SK-N-SH (cell line): ENCODE results near the gene ZNF816. TPM values are rescaled to one million over a fixed set of nuclear protein-coding genes. Genes with fewer than 3 reads are reported as not detected.

Experiments used
- CTCF ChIA-PET: fragments of 300-600, 350-600 bp; formaldehyde crosslinking; extraction: SDS; loops from one replicate; lab custom pipeline; 2021; lab: Yijun Ruan, JAX
- POLR2A ChIA-PET: fragments of 350-600 bp; sonication (Branson Sonifier 250); formaldehyde crosslinking; extraction: SDS; loops from one replicate; lab custom pipeline; 2020; ENCODE audit warnings: antibody characterized with exemption, inconsistent platforms; lab: Yijun Ruan, JAX
- DNase-seq: peaks from one replicate; pipeline ENCODE4 v3.0.0; 2012
- H2AFZ ChIP-seq: fragments of 200-600 bp; sonication (generic); 2 replicates; pipeline ENCODE4 v1.8.1; 2016; ENCODE audit warnings: antibody characterized with exemption, mild to moderate bottlenecking, low read depth
- H3F3A ChIP-seq: fragments of 200-600 bp; sonication (generic); replicated peaks from 2 replicates; pipeline ENCODE3; 2016; ENCODE audit warnings: antibody characterized with exemption, mild to moderate bottlenecking; ENCODE audit not compliant: insufficient read depth
- H3K27ac ChIP-seq, 2 experiments: fragments of 200-500 bp in 1 of 2; fragments of 200-600 bp in 1 of 2; sonication (Bioruptor generic) in 1 of 2; sonication (generic), shearing (Covaris generic) in 1 of 2; 2 replicates each; pipeline versions ENCODE4 v1.5.1 to v1.6.1; 2014 to 2016; ENCODE audit warnings: low read depth in 2 of 2, inconsistent platforms in 1 of 2, low read length in 1 of 2, mild to moderate bottlenecking in 1 of 2, mixed read lengths in 1 of 2
- H3K27me3 ChIP-seq: fragments of 200-600 bp; sonication (generic), shearing (Covaris generic); 2 replicates; pipeline ENCODE4 v1.6.1; 2016; ENCODE audit warnings: mixed run types; ENCODE audit not compliant: insufficient read depth
- H3K36me3 ChIP-seq, 2 experiments: fragments of 200-500 bp in 1 of 2; fragments of 200-600 bp in 1 of 2; sonication (Bioruptor generic) in 1 of 2; sonication (generic) in 1 of 2; replicated peaks in 1 of 2; 2 replicates each; pipeline versions ENCODE3 to v1.5.1; 2014 to 2016; ENCODE audit warnings: low read length in 1 of 2, mild to moderate bottlenecking in 1 of 2; ENCODE audit not compliant: insufficient read depth in 2 of 2, control insufficient read depth in 1 of 2
- H3K4me1 ChIP-seq, 2 experiments: fragments of 200-500 bp in 1 of 2; fragments of 200-600 bp in 1 of 2; sonication (Bioruptor generic) in 1 of 2; sonication (generic), shearing (Covaris generic) in 1 of 2; 2 replicates each; pipeline versions ENCODE4 v1.5.1 to v1.6.1; 2014 to 2016; ENCODE audit warnings: low read depth in 1 of 2, low read length in 1 of 2, mixed run types in 1 of 2; ENCODE audit not compliant: insufficient read depth in 2 of 2, control insufficient read depth in 1 of 2
- H3K4me2 ChIP-seq: fragments of 200-600 bp; sonication (generic), shearing (Covaris generic); 2 replicates; pipeline ENCODE4 v1.6.1; 2017; ENCODE audit warnings: mixed run types
- H3K4me3 ChIP-seq, 2 experiments: fragments of 200-500 bp in 1 of 2; fragments of 200-600 bp in 1 of 2; sonication (Bioruptor generic) in 1 of 2; sonication (generic), shearing (Covaris generic) in 1 of 2; 2 replicates each; pipeline versions ENCODE4 v1.5.1 to v1.8.1; 2014 to 2016; ENCODE audit warnings: low read depth in 2 of 2, inconsistent platforms in 1 of 2, low read length in 1 of 2, mild to moderate bottlenecking in 1 of 2, mixed read lengths in 1 of 2, moderate library complexity in 1 of 2
- H3K79me2 ChIP-seq: fragments of 200-600 bp; sonication (generic); 2 replicates; pipeline ENCODE4 v1.8.1; 2017; ENCODE audit warnings: mild to moderate bottlenecking; ENCODE audit not compliant: insufficient read depth
- H3K9ac ChIP-seq: fragments of 200-600 bp; sonication (generic); 2 replicates; pipeline ENCODE4 v1.6.1; 2017; ENCODE audit warnings: mixed run types
- H3K9me2 ChIP-seq: fragments of 200-600 bp; sonication (generic); 2 replicates; pipeline ENCODE4 v1.6.1; 2017; ENCODE audit warnings: mixed run types
- H3K9me3 ChIP-seq: fragments of 200-600 bp; sonication (generic); 2 replicates; pipeline ENCODE4 v1.6.1; 2017; ENCODE audit warnings: mixed run types, mild to moderate bottlenecking, moderate library complexity
- H4K20me1 ChIP-seq: fragments of 200-600 bp; sonication (generic); 2 replicates; pipeline ENCODE4 v1.6.1; 2017; ENCODE audit warnings: mild to moderate bottlenecking, mixed run types; ENCODE audit not compliant: insufficient read depth
- CHD2 ChIP-seq: fragments of 150-350 bp; IDR thresholded peaks from 2 replicates; pipeline ENCODE4 v1.6.1; 2018; ENCODE audit warnings: low read length; ENCODE audit not compliant: partially characterized antibody
- JUND ChIP-seq: IDR thresholded peaks from 2 replicates; pipeline ENCODE4 v1.4.0; 2012
- NFIC ChIP-seq: IDR thresholded peaks from 2 replicates; pipeline ENCODE4 v1.4.0; 2012; ENCODE audit warnings: borderline replicate concordance
- NRF1 ChIP-seq: IDR thresholded peaks from 2 replicates; pipeline ENCODE4 v1.6.1; 2012; ENCODE audit warnings: low read depth, mild to moderate bottlenecking, low read length
- PBX3 ChIP-seq: IDR thresholded peaks from 2 replicates; pipeline ENCODE4; 2012
- RFX5 ChIP-seq: IDR thresholded peaks from 2 replicates; pipeline ENCODE4 v1.6.1; 2012; ENCODE audit warnings: mild to moderate bottlenecking, improper control_type of control experiment, low read length
- SIN3A ChIP-seq: IDR thresholded peaks from 2 replicates; pipeline ENCODE4 v1.6.1; 2012; ENCODE audit warnings: low read depth, mild to moderate bottlenecking, low read length, moderate library complexity, borderline replicate concordance
- WGBS: methylation state at CpG from one replicate; pipeline ENCODE4 v1.1.6; 2017; ENCODE audit warnings: low lambda C conversion rate; 5-methylcytosine and 5-hydroxymethylcytosine counted together
- polyA plus RNA-seq, 3 experiments: library from polyadenylated mRNA; depleted of rRNA; stranded (reverse); fragments of >200 nt; gene quantifications; 2 replicates each; pipeline ENCODE4 v1.2.3, GENCODE V29; 2012
- TF ChIP-seq, protein P1 (sequence below): IDR thresholded peaks from 2 replicates; pipeline ENCODE4 v1.4.0; 2012; ENCODE audit warnings: low read depth, borderline replicate concordance
- TF ChIP-seq, protein P2 (sequence below): IDR thresholded peaks from 2 replicates; pipeline ENCODE4 v1.4.0; 2012; ENCODE audit warnings: low read depth

The ZNF816 gene
- polyA plus RNA-seq, 1 of the 3 experiments (the other 2 are of a cell fraction) = 1.8 TPM

- Histone ChIP-seq H3K27me3 (no peaks in the 10 kb centered on the region), H3K4me2 (no peak overlapping the region), H3K9ac (no peak overlapping the region), H2AFZ (no peak overlapping the region), H4K20me1 (no peaks in the 10 kb centered on the region), H3K4me3 (no peak overlapping the region), H3K79me2 (peaks cover 6% of the 10 kb centered on the region; the same call in 1 of the 2 replicates), H3K4me1 (no peaks in the 10 kb centered on the region; a peak in 1 of 4 replicates), H3K9me2 (no peaks in the 10 kb centered on the region), H3K27ac (no peak overlapping the region), H3K9me3 (no peaks in the 10 kb centered on the region), H3K36me3 (peaks cover 0 to 15% of the 10 kb centered on the region in 2 experiments), H3F3A (peaks cover 4% of the 10 kb centered on the region)
- TF ChIP-seq, protein P1, sequence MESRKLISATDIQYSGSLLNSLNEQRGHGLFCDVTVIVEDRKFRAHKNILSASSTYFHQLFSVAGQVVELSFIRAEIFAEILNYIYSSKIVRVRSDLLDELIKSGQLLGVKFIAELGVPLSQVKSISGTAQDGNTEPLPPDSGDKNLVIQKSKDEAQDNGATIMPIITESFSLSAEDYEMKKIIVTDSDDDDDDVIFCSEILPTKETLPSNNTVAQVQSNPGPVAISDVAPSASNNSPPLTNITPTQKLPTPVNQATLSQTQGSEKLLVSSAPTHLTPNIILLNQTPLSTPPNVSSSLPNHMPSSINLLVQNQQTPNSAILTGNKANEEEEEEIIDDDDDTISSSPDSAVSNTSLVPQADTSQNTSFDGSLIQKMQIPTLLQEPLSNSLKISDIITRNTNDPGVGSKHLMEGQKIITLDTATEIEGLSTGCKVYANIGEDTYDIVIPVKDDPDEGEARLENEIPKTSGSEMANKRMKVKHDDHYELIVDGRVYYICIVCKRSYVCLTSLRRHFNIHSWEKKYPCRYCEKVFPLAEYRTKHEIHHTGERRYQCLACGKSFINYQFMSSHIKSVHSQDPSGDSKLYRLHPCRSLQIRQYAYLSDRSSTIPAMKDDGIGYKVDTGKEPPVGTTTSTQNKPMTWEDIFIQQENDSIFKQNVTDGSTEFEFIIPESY = no peak
- TF ChIP-seq JUND = no peak
- TF ChIP-seq RFX5 = no peak
- TF ChIP-seq SIN3A = no peak
- ChIA-PET POLR2A (no interaction called here), CTCF (no interaction called here)
- 77% methylated on average over 5 of the region's 5 CpGs for WGBS
- DNase-seq = no peak
Measured at GRCh38 chr19:52938761-52939160, 23.9 kb downstream of the ZNF816 start.

DNA sequence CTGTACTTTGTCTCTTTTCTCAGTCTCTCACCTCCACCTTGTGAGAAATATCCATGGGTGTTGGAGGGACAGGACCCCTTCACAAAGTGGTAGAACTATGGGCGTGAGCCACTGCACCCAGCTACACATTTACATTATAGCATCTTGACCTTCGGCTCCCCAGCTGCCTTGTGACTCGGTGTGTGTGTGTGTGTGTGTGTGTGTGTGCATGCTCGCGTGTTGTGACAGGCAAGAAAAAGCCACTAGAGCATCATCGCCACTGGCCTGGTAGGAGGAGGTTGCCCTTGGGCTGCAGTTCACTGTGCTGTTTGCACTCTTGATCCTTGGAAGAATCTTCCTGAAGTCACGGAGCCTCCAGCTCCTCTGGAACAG, 25.7 kb downstream of the ZNF816 start:
- DNase-seq = no peak
- Histone ChIP-seq H3K4me1 (no peaks in the 10 kb centered on the region; a peak in 1 of 4 replicates), H3K9me2 (no peaks in the 10 kb centered on the region), H3K9me3 (no peaks in the 10 kb centered on the region), H3K4me2 (no peak overlapping the region), H3K9ac (no peak overlapping the region), H3K79me2 (peaks cover 5% of the 10 kb centered on the region; the same call in 1 of the 2 replicates), H3K27ac (no peak overlapping the region), H2AFZ (no peak overlapping the region), H3F3A (peaks cover 4% of the 10 kb centered on the region), H4K20me1 (no peaks in the 10 kb centered on the region), H3K4me3 (no peak overlapping the region), H3K27me3 (no peaks in the 10 kb centered on the region), H3K36me3 (peaks cover 0 to 15% of the 10 kb centered on the region in 2 experiments)
- TF ChIP-seq NFIC (no peak), NRF1 (no peak), PBX3 (no peak), CHD2 (no peak)
- TF ChIP-seq, protein P2, sequence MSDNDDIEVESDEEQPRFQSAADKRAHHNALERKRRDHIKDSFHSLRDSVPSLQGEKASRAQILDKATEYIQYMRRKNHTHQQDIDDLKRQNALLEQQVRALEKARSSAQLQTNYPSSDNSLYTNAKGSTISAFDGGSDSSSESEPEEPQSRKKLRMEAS = no peak
- POLR2A ChIA-PET = no interaction called here
- CTCF ChIA-PET = no interaction called here
- 64% methylated on average over 6 of the region's 7 CpGs for WGBS
